H9 (cell line): Measurements from ENCODE around the gene SCTR. TPM values are rescaled to one million over a fixed set of nuclear protein-coding genes. Genes with fewer than 3 reads are reported as not detected.

Experiments used
- DNase-seq: peaks from one replicate; pipeline ENCODE4 v3.0.0-alpha.2; 2017
- H2AFZ ChIP-seq: one replicate; pipeline ENCODE4 v1.6.1; 2013; ENCODE audit warnings: mild to moderate bottlenecking, low read length, control low read depth, moderate library complexity
- H2AK5ac ChIP-seq: 2 replicates; pipeline ENCODE4 v1.6.1; 2013; ENCODE audit warnings: low read length, control low read depth, mixed read lengths; ENCODE audit not compliant: insufficient read length
- H2BK120ac ChIP-seq: one replicate; pipeline ENCODE4 v1.6.1; 2013; ENCODE audit warnings: low read depth, mild to moderate bottlenecking, low read length, control low read depth, inconsistent platforms; ENCODE audit not compliant: poor library complexity, severe bottlenecking
- H2BK12ac ChIP-seq: 2 replicates; pipeline ENCODE4 v1.6.1; 2013; ENCODE audit warnings: low read length, control low read depth, mixed read lengths, low read depth; ENCODE audit not compliant: insufficient read length
- H2BK15ac ChIP-seq: 2 replicates; pipeline ENCODE4 v1.6.1; 2013; ENCODE audit warnings: low read depth, low read length, control low read depth
- H2BK20ac ChIP-seq: one replicate; pipeline ENCODE4 v1.6.1; 2013; ENCODE audit warnings: low read depth, mild to moderate bottlenecking, low read length, control low read depth, inconsistent platforms; ENCODE audit not compliant: poor library complexity, severe bottlenecking
- H2BK5ac ChIP-seq: 2 replicates; pipeline ENCODE4 v1.6.1; 2013; ENCODE audit warnings: low read length, control low read depth, mixed read lengths; ENCODE audit not compliant: insufficient read length
- H3K14ac ChIP-seq: 2 replicates; pipeline ENCODE4 v1.6.1; 2013; ENCODE audit warnings: low read length, control low read depth; ENCODE audit not compliant: insufficient read depth
- H3K18ac ChIP-seq: 2 replicates; pipeline ENCODE4 v1.6.1; 2013; ENCODE audit warnings: low read depth, mild to moderate bottlenecking, mixed read lengths, low read length, control low read depth; ENCODE audit not compliant: insufficient read length
- H3K23ac ChIP-seq: 2 replicates; pipeline ENCODE4 v1.6.1; 2013; ENCODE audit warnings: low read length, control low read depth, mixed read lengths, low read depth; ENCODE audit not compliant: insufficient read length
- H3K23me2 ChIP-seq: 2 replicates; pipeline ENCODE4 v1.6.1; 2013; ENCODE audit warnings: low read depth, mild to moderate bottlenecking, mixed read lengths, low read length, control low read depth; ENCODE audit not compliant: insufficient read length, poor library complexity, severe bottlenecking
- H3K27ac ChIP-seq: 2 replicates; pipeline ENCODE4 v1.5.1; 2013; ENCODE audit warnings: low read length, control low read depth, mixed read lengths, low read depth; ENCODE audit not compliant: insufficient read length
- H3K27me3 ChIP-seq: 2 replicates; pipeline ENCODE4 v1.6.1; 2013; ENCODE audit warnings: low read length, control low read depth, inconsistent platforms; ENCODE audit not compliant: insufficient read depth
- H3K4ac ChIP-seq: 2 replicates; pipeline ENCODE4 v1.6.1; 2013; ENCODE audit warnings: low read depth, mild to moderate bottlenecking, control low read depth, inconsistent platforms, low read length, moderate library complexity
- H3K4me1 ChIP-seq: 2 replicates; pipeline ENCODE4 v1.6.1; 2013; ENCODE audit warnings: low read length, control low read depth, inconsistent platforms; ENCODE audit not compliant: insufficient read depth
- H3K4me2 ChIP-seq: 2 replicates; pipeline ENCODE4 v1.6.1; 2013; ENCODE audit warnings: low read length, control low read depth, mixed read lengths; ENCODE audit not compliant: insufficient read length, insufficient read depth
- H3K56ac ChIP-seq: 2 replicates; pipeline ENCODE4 v1.6.1; 2013; ENCODE audit warnings: low read depth, mild to moderate bottlenecking, mixed read lengths, low read length, control low read depth; ENCODE audit not compliant: insufficient read length
- H3K79me1 ChIP-seq: 2 replicates; pipeline ENCODE4 v1.6.1; 2013; ENCODE audit warnings: low read depth, mild to moderate bottlenecking, moderate library complexity, low read length, control low read depth, inconsistent platforms; ENCODE audit not compliant: insufficient read depth, poor library complexity, severe bottlenecking
- H3K79me2 ChIP-seq: 2 replicates; pipeline ENCODE4 v1.6.1; 2013; ENCODE audit warnings: low read length, control low read depth, inconsistent platforms; ENCODE audit not compliant: insufficient read depth
- H3K9ac ChIP-seq: 2 replicates; pipeline ENCODE4 v1.6.1; 2013; ENCODE audit warnings: low read length, control low read depth, mixed read lengths; ENCODE audit not compliant: insufficient read length; ENCODE audit errors: extremely low read depth
- H3K9me3 ChIP-seq: one replicate; pipeline ENCODE4 v1.6.1; 2013; ENCODE audit warnings: low read depth, low read length, inconsistent platforms; ENCODE audit not compliant: control insufficient read depth
- H3T11ph ChIP-seq: one replicate; pipeline ENCODE4 v1.6.1; 2013; ENCODE audit warnings: mild to moderate bottlenecking, low read length, control low read depth, inconsistent platforms
- H4K20me1 ChIP-seq: one replicate; pipeline ENCODE4 v1.6.1; 2013; ENCODE audit not compliant: control insufficient read depth, insufficient read length, insufficient read depth
- H4K5ac ChIP-seq: 2 replicates; pipeline ENCODE4 v1.6.1; 2013; ENCODE audit warnings: low read depth, mild to moderate bottlenecking, mixed read lengths, low read length, control low read depth; ENCODE audit not compliant: insufficient read length
- H4K8ac ChIP-seq: replicated peaks from 2 replicates; pipeline ENCODE4 v1.6.1; 2013; ENCODE audit warnings: low read length, control low read depth, mixed read lengths, low read depth; ENCODE audit not compliant: insufficient read length
- H4K91ac ChIP-seq: 2 replicates; pipeline ENCODE4 v1.6.1; 2013; ENCODE audit warnings: low read depth, mild to moderate bottlenecking, moderate library complexity, mixed read lengths, low read length, control low read depth; ENCODE audit not compliant: insufficient read length
- H3K27ac Mint-ChIP-seq, 3 experiments: 2 replicates in 2 of 3; 3 replicates in 1 of 3; pipeline ENCODE4 v1.8.0; 2020 to 2021; ENCODE audit warnings: mixed read lengths in 3 of 3, mild to moderate bottlenecking in 1 of 3, moderate library complexity in 1 of 3
- H3K27me3 Mint-ChIP-seq: 2 replicates; pipeline ENCODE4 v1.8.0; 2021; ENCODE audit warnings: low read depth, mild to moderate bottlenecking, moderate library complexity, mixed read lengths
- H3K36me3 Mint-ChIP-seq, 3 experiments: 2 replicates in 2 of 3; 3 replicates in 1 of 3; pipeline ENCODE4 v1.8.0; 2020 to 2021; ENCODE audit warnings: low read depth in 3 of 3, mixed read lengths in 3 of 3; ENCODE audit not compliant: insufficient read depth in 1 of 3
- H3K4me1 Mint-ChIP-seq, 2 experiments: 2 replicates each; pipeline ENCODE4 v1.8.0; 2020; ENCODE audit warnings: mixed read lengths in 2 of 2
- H3K4me3 Mint-ChIP-seq, 2 experiments: 2 replicates in 1 of 2; 3 replicates in 1 of 2; pipeline ENCODE4 v1.8.0; 2020 to 2021; ENCODE audit warnings: mild to moderate bottlenecking in 2 of 2, mixed read lengths in 2 of 2, moderate library complexity in 1 of 2
- H3K9me3 Mint-ChIP-seq, 2 experiments: 2 replicates in 1 of 2; 3 replicates in 1 of 2; pipeline ENCODE4 v1.8.0; 2020; ENCODE audit warnings: mild to moderate bottlenecking in 2 of 2, mixed read lengths in 2 of 2, moderate library complexity in 1 of 2
- WGBS: extraction: QIAGEN DNeasy Blood & Tissue Kit; methylation state at CpG from one replicate; pipeline ENCODE4 v1.1.7; 2013; ENCODE audit warnings: missing lambda C conversion rate, low lambda C conversion rate, mixed read lengths; ENCODE audit not compliant: insufficient read length; ENCODE audit errors: extremely low coverage; 5-methylcytosine and 5-hydroxymethylcytosine counted together
- total RNA-seq: library from RNA; stranded (reverse); gene quantifications from 2 replicates; pipeline ENCODE4 v1.2.1, GENCODE V29; 2021
- TF ChIP-seq, protein P1 (sequence below): fragments of 200-600 bp; sonication (generic); conservative IDR thresholded peaks from 3 replicates; pipeline ENCODE4 v1.8.0; 2021; ENCODE audit warnings: antibody characterized with exemption, mild to moderate bottlenecking

Gene SCTR
- total RNA-seq, 1 experiment from 2014 or later = not detected

DNA sequence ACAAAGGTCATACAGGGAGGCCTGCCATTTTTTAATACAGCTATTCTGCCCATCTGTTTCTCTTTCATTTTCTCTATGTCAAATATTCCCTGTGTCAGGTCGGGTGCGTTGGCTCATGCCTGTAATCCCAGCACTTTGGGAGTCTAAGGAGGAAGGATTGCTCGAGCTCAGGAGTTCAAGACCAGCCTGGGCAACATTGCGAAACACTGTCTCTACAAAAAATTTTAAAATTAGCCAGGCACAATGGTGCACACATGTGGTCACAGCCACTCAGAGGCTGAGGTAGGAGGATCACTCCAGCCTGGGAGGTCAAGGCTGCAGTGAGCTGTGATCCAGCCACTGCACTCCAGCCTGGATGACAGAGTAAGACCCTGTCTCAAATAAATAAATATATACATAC is 57.9 kb downstream of the SCTR start:
- Histone ChIP-seq H3K79me2 (no peaks in the 10 kb centered on the region), H2AK5ac (no peak overlapping the region), H3K79me1 (no peaks in the 10 kb centered on the region), H3K9me3 (no peaks in the 10 kb centered on the region), H4K91ac (no peak overlapping the region), H2BK15ac (no peak overlapping the region), H2BK120ac (no peak overlapping the region), H3K4me1 (no peaks in the 10 kb centered on the region), H3K18ac (no peak overlapping the region), H2AFZ (no peak overlapping the region), H3K9ac (no peak overlapping the region), H4K20me1 (no peaks in the 10 kb centered on the region), H3T11ph (no peak overlapping the region), H4K5ac (no peak overlapping the region), H3K56ac (no peak overlapping the region), H2BK20ac (no peak overlapping the region), H3K23me2 (no peaks in the 10 kb centered on the region), H3K14ac (no peak overlapping the region), H3K23ac (no peak overlapping the region), H2BK12ac (no peak overlapping the region), H3K27ac (no peak overlapping the region), H3K4me2 (no peak overlapping the region), H3K4ac (no peak overlapping the region), H3K27me3 (no peaks in the 10 kb centered on the region), H2BK5ac (no peak overlapping the region), H4K8ac (no peak overlapping the region)
- no peak for DNase-seq
- Mint-ChIP-seq H3K4me3 (no peak overlapping the region), H3K27me3 (peaks cover 6% of the 10 kb centered on the region; the same call in 1 of the 2 replicates), H3K9me3 (no peaks in the 10 kb centered on the region), H3K4me1 (peaks cover 10 to 20% of the 10 kb centered on the region in 2 experiments), H3K36me3 (no peaks in the 10 kb centered on the region), H3K27ac (no peak overlapping the region)
- TF ChIP-seq, protein P1, sequence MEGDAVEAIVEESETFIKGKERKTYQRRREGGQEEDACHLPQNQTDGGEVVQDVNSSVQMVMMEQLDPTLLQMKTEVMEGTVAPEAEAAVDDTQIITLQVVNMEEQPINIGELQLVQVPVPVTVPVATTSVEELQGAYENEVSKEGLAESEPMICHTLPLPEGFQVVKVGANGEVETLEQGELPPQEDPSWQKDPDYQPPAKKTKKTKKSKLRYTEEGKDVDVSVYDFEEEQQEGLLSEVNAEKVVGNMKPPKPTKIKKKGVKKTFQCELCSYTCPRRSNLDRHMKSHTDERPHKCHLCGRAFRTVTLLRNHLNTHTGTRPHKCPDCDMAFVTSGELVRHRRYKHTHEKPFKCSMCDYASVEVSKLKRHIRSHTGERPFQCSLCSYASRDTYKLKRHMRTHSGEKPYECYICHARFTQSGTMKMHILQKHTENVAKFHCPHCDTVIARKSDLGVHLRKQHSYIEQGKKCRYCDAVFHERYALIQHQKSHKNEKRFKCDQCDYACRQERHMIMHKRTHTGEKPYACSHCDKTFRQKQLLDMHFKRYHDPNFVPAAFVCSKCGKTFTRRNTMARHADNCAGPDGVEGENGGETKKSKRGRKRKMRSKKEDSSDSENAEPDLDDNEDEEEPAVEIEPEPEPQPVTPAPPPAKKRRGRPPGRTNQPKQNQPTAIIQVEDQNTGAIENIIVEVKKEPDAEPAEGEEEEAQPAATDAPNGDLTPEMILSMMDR = no peak
- no CpG with 5 or more reads among the region's 4 CpGs for WGBS
